ENCODE results near the gene EEF2K. TPM values are rescaled to one million over a fixed set of nuclear protein-coding genes. Genes with fewer than 3 reads are reported as not detected.

The EEF2K gene
- total and polyA plus RNA-seq, 2 of the 13 experiments (the other 11 are each of a cell fraction or from before 2014, with no cell fraction given), result 22.0 to 23.8 TPM

- in situ Hi-C loops (cut with HindIII; ENCODE audit: extremely low pct_ligation_motif_present, low pct_unique_long_range_greater_than_20kb) (no loop called here), intact Hi-C loops (cut with micrococcal nuclease; ENCODE audit: unreplicated experiment) (loop anchor here (5.0 kb wide), 1 partner anchor 52 kb away; the partner anchor contains the start of gene CDR2)
- Histone ChIP-seq H3K4me3 (replicated peaks in 1 of 3; ENCODE audit: insufficient read depth in 1 of 3, low read depth in 2 of 3, low read length in 3 of 3) (no peak overlapping the region), H3K27me3 (ENCODE audit: control insufficient read depth in 1 of 2, insufficient read depth in 2 of 2, low read length in 2 of 2) (no peaks in the 10 kb centered on the region), H4K20me1 (ENCODE audit: insufficient read depth, low read length) (peaks cover 23% of the 10 kb centered on the region; the same call in 1 of the 2 replicates), H3K4me2 (ENCODE audit: low read depth, low read length) (no peak overlapping the region), H3K36me3 (replicated peaks in 1 of 2; ENCODE audit: control insufficient read depth in 1 of 2, insufficient read depth in 2 of 2, low read length in 2 of 2) (peaks cover 66 to 97% of the 10 kb centered on the region in 2 experiments), H2AFZ (ENCODE audit: low read length) (no peak overlapping the region), H3K9me3 (ENCODE audit: low read length) (no peaks in the 10 kb centered on the region), H3K4me1 (ENCODE audit: insufficient read depth, low read length) (0 out of 2 replicates have a peak, but pooled peaks cover 7% of the 10 kb centered on the region), H3K79me2 (ENCODE audit: insufficient read depth, low read length) (peaks cover 14% of the 10 kb centered on the region), H3K9ac (ENCODE audit: insufficient read depth, low read depth, low read length) (no peak overlapping the region), H3K27ac (ENCODE audit: extremely low read length, insufficient read depth, low read length) (no peak overlapping the region)
- CTCF ChIA-PET (ENCODE audit: low intra/inter-chr PET ratio, low total read pairs), result no interaction called here
- ATAC-seq (no peak), DNase-seq (ENCODE audit: low spot score) (no peak), FAIRE-seq (no peak)
- POLR2A ChIA-PET, result no interaction called here
- WGBS (ENCODE audit: low lambda C conversion rate), result 92% methylated on average over 13 of the region's 13 CpGs
- BruUV-seq (replicated peaks), result no TSS peak
- 0 out of 2 replicates have a peak, but pooled peaks have one; percentile 19 for TF ChIP-seq ZNF605 (CRISPR knock-in tag; IDR thresholded peaks at IDR 0.05)
- TF ChIP-seq ZNF589 (CRISPR knock-in tag; conservative IDR thresholded peaks at IDR 0.05), result 0 out of 2 replicates have a peak, but pooled peaks have one; percentile 1
- no peak for TF ChIP-seq ZSCAN22 (CRISPR knock-in tag; IDR thresholded peaks at IDR 0.05)
- TF ChIP-seq, protein P1, sequence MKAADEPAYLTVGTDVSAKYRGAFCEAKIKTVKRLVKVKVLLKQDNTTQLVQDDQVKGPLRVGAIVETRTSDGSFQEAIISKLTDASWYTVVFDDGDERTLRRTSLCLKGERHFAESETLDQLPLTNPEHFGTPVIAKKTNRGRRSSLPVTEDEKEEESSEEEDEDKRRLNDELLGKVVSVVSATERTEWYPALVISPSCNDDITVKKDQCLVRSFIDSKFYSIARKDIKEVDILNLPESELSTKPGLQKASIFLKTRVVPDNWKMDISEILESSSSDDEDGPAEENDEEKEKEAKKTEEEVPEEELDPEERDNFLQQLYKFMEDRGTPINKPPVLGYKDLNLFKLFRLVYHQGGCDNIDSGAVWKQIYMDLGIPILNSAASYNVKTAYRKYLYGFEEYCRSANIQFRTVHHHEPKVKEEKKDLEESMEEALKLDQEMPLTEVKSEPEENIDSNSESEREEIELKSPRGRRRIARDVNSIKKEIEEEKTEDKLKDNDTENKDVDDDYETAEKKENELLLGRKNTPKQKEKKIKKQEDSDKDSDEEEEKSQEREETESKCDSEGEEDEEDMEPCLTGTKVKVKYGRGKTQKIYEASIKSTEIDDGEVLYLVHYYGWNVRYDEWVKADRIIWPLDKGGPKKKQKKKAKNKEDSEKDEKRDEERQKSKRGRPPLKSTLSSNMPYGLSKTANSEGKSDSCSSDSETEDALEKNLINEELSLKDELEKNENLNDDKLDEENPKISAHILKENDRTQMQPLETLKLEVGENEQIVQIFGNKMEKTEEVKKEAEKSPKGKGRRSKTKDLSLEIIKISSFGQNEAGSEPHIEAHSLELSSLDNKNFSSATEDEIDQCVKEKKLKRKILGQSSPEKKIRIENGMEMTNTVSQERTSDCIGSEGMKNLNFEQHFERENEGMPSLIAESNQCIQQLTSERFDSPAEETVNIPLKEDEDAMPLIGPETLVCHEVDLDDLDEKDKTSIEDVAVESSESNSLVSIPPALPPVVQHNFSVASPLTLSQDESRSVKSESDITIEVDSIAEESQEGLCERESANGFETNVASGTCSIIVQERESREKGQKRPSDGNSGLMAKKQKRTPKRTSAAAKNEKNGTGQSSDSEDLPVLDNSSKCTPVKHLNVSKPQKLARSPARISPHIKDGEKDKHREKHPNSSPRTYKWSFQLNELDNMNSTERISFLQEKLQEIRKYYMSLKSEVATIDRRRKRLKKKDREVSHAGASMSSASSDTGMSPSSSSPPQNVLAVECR (CRISPR knock-in tag; IDR thresholded peaks at IDR 0.05; ENCODE audit: borderline replicate concordance), result peak; percentile 36; the same call in 1 of the 2 replicates
- no peak for TF ChIP-seq ZFP41 (CRISPR knock-in tag; IDR thresholded peaks at IDR 0.05; ENCODE audit: borderline replicate concordance)
- no peak for TF ChIP-seq LCORL (IDR thresholded peaks at IDR 0.05)
- peak; percentile 23; the same call in 1 of the 2 replicates for TF ChIP-seq LCORL (CRISPR knock-in tag; IDR thresholded peaks at IDR 0.05)
- TF ChIP-seq ZNF414 (CRISPR knock-in tag; IDR thresholded peaks at IDR 0.05), result 0 out of 2 replicates have a peak, but pooled peaks have one; percentile 30
- TF ChIP-seq FOXO4 (CRISPR knock-in tag; conservative IDR thresholded peaks at IDR 0.05), result 0 out of 2 replicates have a peak, but pooled peaks have one; percentile 89
Measured at GRCh38 chr16:22320572-22321339, 114.7 kb downstream of the EEF2K start.

All from HepG2 (cell line).